PC-3 (cell line): Measurements from ENCODE around the gene ACTR10.

ENCODE experiments used
- EZH2 ChIP-seq: fragments of 300-600 bp; sonication (generic); IDR thresholded peaks from one replicate; pipeline ENCODE4 v1.6.1; 2017; ENCODE audit warnings: antibody characterized with exemption, mild to moderate bottlenecking, low read length; ENCODE audit not compliant: unreplicated experiment
- TF ChIP-seq, protein P1 (sequence below): fragments of 300-600 bp; sonication (generic); conservative IDR thresholded peaks from 2 replicates; pipeline ENCODE4 v1.5.1; 2017; ENCODE audit warnings: antibody characterized with exemption, low read depth, mild to moderate bottlenecking, low read length

DNA sequence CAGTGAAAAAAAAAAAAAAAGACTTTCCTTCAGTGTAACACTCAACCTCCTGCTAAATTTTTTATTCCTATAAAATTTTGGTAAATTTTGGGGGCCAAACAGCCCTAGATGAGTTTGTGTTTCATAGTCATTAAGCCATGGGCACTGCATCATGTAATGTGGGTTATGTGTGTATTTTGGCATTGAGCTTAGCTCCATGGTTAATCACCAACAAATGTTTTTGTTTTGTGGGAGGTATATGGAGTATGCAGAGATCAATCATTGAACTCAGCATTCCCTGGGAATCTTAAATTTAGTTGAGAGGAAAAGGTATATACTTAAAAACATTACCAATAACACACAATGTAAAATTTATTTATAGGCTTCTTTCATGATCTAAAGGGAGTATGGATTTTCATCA, 39.4 kb upstream of the ACTR10 start:
- TF ChIP-seq, protein P1, sequence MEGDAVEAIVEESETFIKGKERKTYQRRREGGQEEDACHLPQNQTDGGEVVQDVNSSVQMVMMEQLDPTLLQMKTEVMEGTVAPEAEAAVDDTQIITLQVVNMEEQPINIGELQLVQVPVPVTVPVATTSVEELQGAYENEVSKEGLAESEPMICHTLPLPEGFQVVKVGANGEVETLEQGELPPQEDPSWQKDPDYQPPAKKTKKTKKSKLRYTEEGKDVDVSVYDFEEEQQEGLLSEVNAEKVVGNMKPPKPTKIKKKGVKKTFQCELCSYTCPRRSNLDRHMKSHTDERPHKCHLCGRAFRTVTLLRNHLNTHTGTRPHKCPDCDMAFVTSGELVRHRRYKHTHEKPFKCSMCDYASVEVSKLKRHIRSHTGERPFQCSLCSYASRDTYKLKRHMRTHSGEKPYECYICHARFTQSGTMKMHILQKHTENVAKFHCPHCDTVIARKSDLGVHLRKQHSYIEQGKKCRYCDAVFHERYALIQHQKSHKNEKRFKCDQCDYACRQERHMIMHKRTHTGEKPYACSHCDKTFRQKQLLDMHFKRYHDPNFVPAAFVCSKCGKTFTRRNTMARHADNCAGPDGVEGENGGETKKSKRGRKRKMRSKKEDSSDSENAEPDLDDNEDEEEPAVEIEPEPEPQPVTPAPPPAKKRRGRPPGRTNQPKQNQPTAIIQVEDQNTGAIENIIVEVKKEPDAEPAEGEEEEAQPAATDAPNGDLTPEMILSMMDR, result no peak
- TF ChIP-seq EZH2, result no peak
